Keratinocyte (primary cell): Measurements from ENCODE around the gene EHBP1. TPM values are rescaled to one million over a fixed set of nuclear protein-coding genes. Genes with fewer than 3 reads are reported as not detected.

Experiments
- DNase-seq: peaks from one replicate; pipeline ENCODE4 v3.0.0-alpha.2; 2011; ENCODE audit warnings: low read depth, missing footprints, low spot score
- FAIRE-seq: peaks from 2 replicates; lab custom pipeline; 2011; peaks lifted over from hg19 to GRCh38; lab: Jason Lieb, UNC
- H2AFZ ChIP-seq: 2 replicates; pipeline ENCODE4 v1.6.0; 2012; ENCODE audit warnings: low read length, control low read depth, inconsistent platforms; ENCODE audit not compliant: control insufficient read depth
- H3K27ac ChIP-seq: 2 replicates; pipeline ENCODE4 v1.5.1; 2011; ENCODE audit warnings: low read length; ENCODE audit not compliant: control insufficient read depth, insufficient read depth
- H3K27me3 ChIP-seq: 3 replicates; pipeline ENCODE4 v1.6.0; 2011; ENCODE audit warnings: low read length; ENCODE audit not compliant: control insufficient read depth, insufficient read depth; ENCODE audit errors: extremely low read depth
- H3K36me3 ChIP-seq, 2 experiments: 2 replicates in 1 of 2; 3 replicates in 1 of 2; pipeline ENCODE4 v1.5.1; 2011; ENCODE audit warnings: low read length in 2 of 2, mild to moderate bottlenecking in 1 of 2; ENCODE audit not compliant: control insufficient read depth in 2 of 2, insufficient read depth in 2 of 2; ENCODE audit errors: extremely low read depth in 1 of 2
- H3K4me1 ChIP-seq: 3 replicates; pipeline ENCODE4 v1.5.1; 2011; ENCODE audit warnings: low read length; ENCODE audit not compliant: control insufficient read depth, insufficient read depth; ENCODE audit errors: extremely low read depth
- H3K4me2 ChIP-seq: 3 replicates; pipeline ENCODE4 v1.6.0; 2011; ENCODE audit warnings: low read depth, low read length; ENCODE audit not compliant: control insufficient read depth, insufficient read depth; ENCODE audit errors: extremely low read depth
- H3K4me3 ChIP-seq, 3 experiments: fragments of 200-600 bp in 1 of 3; sonication (generic) in 1 of 3; 2 replicates in 2 of 3; 3 replicates in 1 of 3; pipeline ENCODE4 v1.5.1; 2011 to 2016; ENCODE audit warnings: low read length in 3 of 3, mild to moderate bottlenecking in 3 of 3, control low read depth in 2 of 3, inconsistent platforms in 1 of 3, low read depth in 1 of 3, mixed read lengths in 1 of 3, mixed run types in 1 of 3, moderate library complexity in 1 of 3; ENCODE audit not compliant: control insufficient read depth in 2 of 3, insufficient read depth in 2 of 3; ENCODE audit errors: extremely low read depth in 1 of 3
- H3K79me2 ChIP-seq: 2 replicates; pipeline ENCODE4 v1.6.0; 2012; ENCODE audit warnings: low read length; ENCODE audit not compliant: control insufficient read depth, insufficient read depth
- H3K9ac ChIP-seq: 3 replicates; pipeline ENCODE4 v1.6.0; 2011; ENCODE audit warnings: low read length; ENCODE audit not compliant: control insufficient read depth, insufficient read depth; ENCODE audit errors: extremely low read depth
- H3K9me1 ChIP-seq: 3 replicates; pipeline ENCODE4 v1.6.0; 2011; ENCODE audit warnings: low read length; ENCODE audit not compliant: control insufficient read depth, insufficient read depth; ENCODE audit errors: extremely low read depth
- H3K9me3 ChIP-seq: 2 replicates; pipeline ENCODE4 v1.5.1; 2012; ENCODE audit warnings: low read depth, low read length; ENCODE audit not compliant: control insufficient read depth
- H4K20me1 ChIP-seq: 3 replicates; pipeline ENCODE4 v1.6.0; 2011; ENCODE audit warnings: low read length; ENCODE audit not compliant: control insufficient read depth, insufficient read depth; ENCODE audit errors: extremely low read depth
- CTCF ChIP-seq, 3 experiments: IDR thresholded peaks in 1 of 3; conservative IDR thresholded peaks in 1 of 3; optimal IDR thresholded peaks in 1 of 3; 2 replicates in 2 of 3; 3 replicates in 1 of 3; pipeline versions ENCODE3 to v1.5.1; 2011; ENCODE audit warnings: low read length in 3 of 3, mild to moderate bottlenecking in 3 of 3, moderate library complexity in 2 of 3, control low read depth in 1 of 3, inconsistent platforms in 1 of 3; ENCODE audit not compliant: insufficient read depth in 2 of 3; ENCODE audit errors: extremely low read depth in 1 of 3
- EZH2 ChIP-seq: IDR thresholded peaks from one replicate; pipeline ENCODE4 v1.6.1; 2012; ENCODE audit warnings: inconsistent platforms, mild to moderate bottlenecking, low read length, moderate library complexity
- dilution Hi-C: fragments of 300-500 bp; cut with MboI; formaldehyde crosslinking; loops from one replicate; pipeline ENCODE4 v1.7.0; 2020; ENCODE audit warnings: low sequenced_read_pairs; ENCODE audit not compliant: extremely low pct_ligation_motif_present
- polyA plus RNA-seq, 5 experiments: library from polyadenylated mRNA; depleted of rRNA in 3 of 5; stranded (reverse) in 3 of 5; stranded (forward) in 1 of 5; unstranded in 1 of 5; fragments of >200 nt; gene quantifications; 1 replicate in 1 of 5; 2 replicates in 3 of 5; 3 replicates in 1 of 5; pipeline versions ENCODE4 v1.2.1 to v1.2.3, GENCODE V29; 2011 to 2012; ENCODE audit warnings: missing spikeins in 2 of 5, low read depth in 1 of 5, low replicate concordance in 1 of 5

The EHBP1 gene
- polyA plus RNA-seq, 1 donor (not counting 4 experiments of a cell fraction or from before 2014, with no cell fraction given): 59.0 TPM

GRCh38 chr2:62881162-62881795 is 175.8 kb downstream of the EHBP1 start:
- dilution Hi-C loops: no loop called here
- no peaks in the 10 kb centered on the region for H3K9me3 ChIP-seq
- H3K4me1 ChIP-seq: no peaks in the 10 kb centered on the region
- no peak overlapping the region for H3K4me2 ChIP-seq
- no peaks in the 10 kb centered on the region for H4K20me1 ChIP-seq
- no peaks in the 10 kb centered on the region for H3K27me3 ChIP-seq
- no peak overlapping the region for H2AFZ ChIP-seq
- TF ChIP-seq CTCF (optimal IDR thresholded peaks at IDR 0.05 in 1 of 3, IDR thresholded peaks at IDR 0.05 in 1 of 3, conservative IDR thresholded peaks at IDR 0.05 in 1 of 3; ENCODE audit: extremely low read depth in 1 of 3, insufficient read depth in 2 of 3, low read length in 3 of 3) (no peak), EZH2 (no peak)
- H3K27ac ChIP-seq: no peak overlapping the region
- H3K36me3 ChIP-seq: peaks cover 0 to 9% of the 10 kb centered on the region in 2 experiments
- DNase-seq (no peak), FAIRE-seq (no peak)
- no peak overlapping the region for H3K9ac ChIP-seq
- no peaks in the 10 kb centered on the region for H3K79me2 ChIP-seq
- no peak overlapping the region for H3K4me3 ChIP-seq
- H3K9me1 ChIP-seq: no peaks in the 10 kb centered on the region

GRCh38 chr2:62883629-62884028 is 178.1 kb downstream of the EHBP1 start:
- H3K36me3 ChIP-seq: peaks cover 0 to 3% of the 10 kb centered on the region in 2 experiments
- no peak for DNase-seq
- no peaks in the 10 kb centered on the region for H4K20me1 ChIP-seq
- TF ChIP-seq CTCF (optimal IDR thresholded peaks at IDR 0.05 in 1 of 3, IDR thresholded peaks at IDR 0.05 in 1 of 3, conservative IDR thresholded peaks at IDR 0.05 in 1 of 3; ENCODE audit: extremely low read depth in 1 of 3, insufficient read depth in 2 of 3, low read length in 3 of 3): no peak
- TF ChIP-seq EZH2: no peak
- H3K27me3 ChIP-seq: no peaks in the 10 kb centered on the region
- H3K4me3 ChIP-seq: no peak overlapping the region
- H3K79me2 ChIP-seq: no peaks in the 10 kb centered on the region
- H3K9me1 ChIP-seq: no peaks in the 10 kb centered on the region
- FAIRE-seq: no peak
- H3K9me3 ChIP-seq: no peaks in the 10 kb centered on the region
- dilution Hi-C loops: no loop called here
- H3K4me1 ChIP-seq: no peaks in the 10 kb centered on the region
- no peak overlapping the region for H3K9ac ChIP-seq
- no peak overlapping the region for H3K27ac ChIP-seq
- H3K4me2 ChIP-seq: no peak overlapping the region
- no peak overlapping the region for H2AFZ ChIP-seq
